Measurements from ENCODE around the gene FCN3.
"Not testable (repeated sequence)": the region's sequence is repeated elsewhere in the genome, so short reads cannot be mapped to it uniquely, and the experiment has no call there.

FCN3 gene

DNA sequence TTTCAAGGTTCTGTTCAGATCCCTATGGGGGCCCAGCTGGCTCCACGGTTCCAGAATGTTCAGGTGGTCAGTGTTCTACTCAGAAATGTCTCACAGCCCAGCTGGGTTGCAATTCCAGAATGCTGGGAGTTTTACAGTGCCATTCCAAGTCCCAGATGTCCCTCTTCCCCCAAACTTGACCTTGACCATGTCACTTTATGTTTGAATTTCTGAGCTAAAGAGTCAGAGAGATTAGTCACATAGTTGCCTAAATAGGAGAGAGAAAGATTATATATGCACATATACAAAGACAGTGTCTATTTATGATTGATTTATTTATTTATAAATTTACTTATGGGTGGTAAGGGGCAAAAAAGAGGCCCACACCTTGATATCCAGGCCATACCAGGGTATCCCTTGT lies 20.3 kb upstream of the FCN3 start:
- peaks cover 23% of the 10 kb centered on the region for H3K27me3 Mint-ChIP-seq
- no peak overlapping the region for H3K4me3 Mint-ChIP-seq
- no peaks in the 10 kb centered on the region for H3K9me3 Mint-ChIP-seq
- no peak for DNase-seq
- no peak overlapping the region for H3K27ac Mint-ChIP-seq
- no peaks in the 10 kb centered on the region for H3K36me3 Mint-ChIP-seq
- CTCF ChIA-PET: interaction anchor here (0.9 to 19.8 kb wide), 16 partner anchors 13 to 349 kb away, joined by 3 to 536 read pairs (median 5); partner anchors contain the start of genes AHDC1 and MAP3K6
- peaks cover 22% of the 10 kb centered on the region for H3K4me1 Mint-ChIP-seq

DNA sequence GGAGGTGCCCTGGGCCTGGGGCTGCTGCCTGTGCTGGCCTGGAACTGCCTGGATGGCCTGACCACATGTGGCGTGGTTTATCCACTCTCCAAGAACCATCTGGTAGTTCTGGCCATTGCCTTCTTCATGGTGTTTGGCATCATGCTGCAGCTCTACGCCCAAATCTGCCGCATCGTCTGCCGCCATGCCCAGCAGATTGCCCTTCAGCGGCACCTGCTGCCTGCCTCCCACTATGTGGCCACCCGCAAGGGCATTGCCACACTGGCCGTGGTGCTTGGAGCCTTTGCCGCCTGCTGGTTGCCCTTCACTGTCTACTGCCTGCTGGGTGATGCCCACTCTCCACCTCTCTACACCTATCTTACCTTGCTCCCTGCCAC lies 19.6 kb upstream of the FCN3 start:
- Mint-ChIP-seq H3K27me3 (peaks cover 25% of the 10 kb centered on the region), H3K4me1 (peaks cover 22% of the 10 kb centered on the region), H3K27ac (no peak overlapping the region), H3K4me3 (peak overlapping the region; percentile 38), H3K36me3 (no peaks in the 10 kb centered on the region), H3K9me3 (no peaks in the 10 kb centered on the region)
- CTCF ChIA-PET: interaction anchor here (1.4 to 19.8 kb wide), 9 partner anchors 28 to 348 kb away, joined by 4 to 536 read pairs (median 7); partner anchors contain the start of genes AHDC1 and MAP3K6
- DNase-seq: no peak

DNA sequence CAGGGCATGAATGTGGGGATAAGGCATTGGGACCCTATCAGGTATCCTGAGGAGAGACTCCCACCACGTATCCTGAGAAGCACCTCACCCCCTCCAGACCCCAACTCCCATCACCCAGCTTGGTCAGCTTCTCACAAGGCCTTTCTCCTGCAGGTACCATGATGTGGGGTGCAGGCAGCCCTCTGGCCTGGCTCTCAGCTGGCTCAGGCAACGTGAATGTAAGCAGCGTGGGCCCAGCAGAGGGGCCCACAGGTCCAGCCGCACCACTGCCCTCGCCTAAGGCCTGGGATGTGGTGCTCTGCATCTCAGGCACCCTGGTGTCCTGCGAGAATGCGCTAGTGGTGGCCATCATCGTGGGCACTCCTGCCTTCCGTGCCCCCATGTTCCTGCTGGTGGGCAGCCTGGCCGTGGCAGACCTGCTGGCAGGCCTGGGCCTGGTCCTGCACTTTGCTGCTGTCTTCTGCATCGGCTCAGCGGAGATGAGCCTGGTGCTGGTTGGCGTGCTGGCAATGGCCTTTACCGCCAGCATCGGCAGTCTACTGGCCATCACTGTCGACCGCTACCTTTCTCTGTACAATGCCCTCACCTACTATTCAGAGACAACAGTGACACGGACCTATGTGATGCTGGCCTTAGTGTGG lies 19.1 kb upstream of the FCN3 start:
- Mint-ChIP-seq H3K4me3 (peak overlapping the region; percentile 71), H3K27ac (no peak overlapping the region), H3K36me3 (no peaks in the 10 kb centered on the region), H3K27me3 (peaks cover 28% of the 10 kb centered on the region), H3K4me1 (peaks cover 22% of the 10 kb centered on the region), H3K9me3 (no peaks in the 10 kb centered on the region)
- DNase-seq: no peak
- CTCF ChIA-PET: interaction anchor here (1.0 to 19.8 kb wide), 5 partner anchors 37 to 348 kb away, joined by 3 to 536 read pairs (median 6); no protein-coding TSS in a partner anchor

DNA sequence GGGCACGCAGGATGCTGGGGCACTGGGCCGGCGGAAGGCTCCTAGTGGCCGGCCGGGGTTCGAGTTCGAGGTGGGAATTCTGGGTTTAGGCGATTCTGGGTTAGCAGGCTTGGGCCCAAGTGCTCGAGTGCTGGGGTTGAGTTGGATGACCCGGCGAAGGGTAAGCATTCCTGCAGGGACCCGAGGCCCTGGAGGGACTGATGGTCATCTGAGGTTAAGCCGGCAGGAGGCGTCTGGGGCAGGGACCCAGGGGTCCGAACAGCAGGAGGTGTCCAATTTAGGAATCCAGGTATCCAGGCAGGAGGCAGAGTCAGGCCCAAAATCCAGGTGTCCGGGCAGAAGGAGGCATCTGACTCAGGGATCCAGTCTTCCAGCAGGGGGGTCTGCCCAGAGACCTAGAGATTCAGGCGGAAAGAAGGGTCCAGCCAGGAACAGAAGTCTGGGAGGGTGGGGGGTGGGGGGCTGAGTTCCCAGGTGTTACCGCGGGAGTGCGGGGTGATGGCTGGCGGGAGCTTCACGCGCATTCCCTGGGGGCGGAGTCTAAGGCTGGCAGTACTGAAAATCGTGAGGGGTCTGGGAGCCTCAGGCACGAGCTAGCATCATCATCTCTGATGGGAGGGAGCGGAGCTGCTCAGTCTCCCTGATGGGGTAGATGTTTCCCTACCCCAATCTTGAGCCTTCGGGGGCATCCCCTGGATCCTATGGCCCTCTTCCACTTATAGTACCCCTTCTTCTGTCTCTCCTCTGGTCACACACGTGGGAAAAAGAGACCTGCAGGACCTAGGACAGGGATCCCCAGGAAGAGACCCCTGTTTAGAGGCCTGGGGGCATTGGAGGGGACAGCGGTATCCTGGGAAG lies 18.4 kb upstream of the FCN3 start:
- H3K9me3 Mint-ChIP-seq: no peaks in the 10 kb centered on the region
- no peaks in the 10 kb centered on the region for H3K36me3 Mint-ChIP-seq
- CTCF ChIA-PET: interaction anchor here (1.0 to 19.8 kb wide), 3 partner anchors 61 to 213 kb away, joined by 3 to 536 read pairs (median 6); no protein-coding TSS in a partner anchor
- H3K4me3 Mint-ChIP-seq: peak overlapping the region; percentile 71
- no peak for DNase-seq
- peaks cover 22% of the 10 kb centered on the region for H3K4me1 Mint-ChIP-seq
- no peak overlapping the region for H3K27ac Mint-ChIP-seq
- H3K27me3 Mint-ChIP-seq: peaks cover 35% of the 10 kb centered on the region

DNA sequence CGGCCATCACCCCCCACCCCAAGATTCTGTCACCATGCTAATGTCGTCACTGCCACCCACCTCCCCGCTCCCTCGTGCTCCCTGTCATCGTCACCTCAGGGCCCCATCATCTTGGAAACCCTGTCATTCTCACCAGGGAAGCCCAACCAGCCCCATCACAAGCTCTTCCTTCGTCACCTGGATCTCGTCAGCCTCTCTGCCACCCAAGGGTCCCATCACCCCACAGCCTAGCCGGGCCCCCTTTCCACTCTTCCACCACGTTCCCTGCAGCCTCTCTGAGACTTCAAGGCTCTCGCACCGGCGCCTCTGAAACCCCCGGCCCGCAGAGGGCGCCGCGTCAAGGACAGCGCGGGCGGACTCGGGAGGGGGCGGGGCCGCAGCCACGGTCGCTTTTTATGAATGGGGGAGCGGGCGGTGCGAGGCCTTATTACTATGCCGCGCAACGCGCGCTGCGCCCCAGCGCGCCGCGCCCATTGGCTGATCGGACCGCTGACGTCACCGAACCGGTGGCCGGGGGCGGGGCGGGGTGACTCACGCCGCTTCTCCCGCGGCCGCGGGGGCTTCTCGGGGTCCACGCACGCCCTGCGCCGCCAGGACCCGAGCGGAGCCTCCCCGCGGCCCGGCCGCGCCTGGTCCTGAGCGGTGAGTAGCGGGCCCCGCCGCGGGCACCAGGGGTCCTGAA lies 17.6 kb upstream of the FCN3 start, which contains the start of gene GPR3:
TSS of gene GPR3 (plus strand) at position 527 of the 682 bp plus-strand sequence. CDS start 1,177 bp downstream, outside the sequence.
- Mint-ChIP-seq H3K4me3 (peak within 1 kb of the TSS; percentile 71), H3K27me3 (peaks cover 35% of the 10 kb centered on the region), H3K27ac (peak within 1 kb of the TSS; percentile 55), H3K36me3 (no peaks in the 10 kb centered on the region), H3K9me3 (no peaks in the 10 kb centered on the region), H3K4me1 (peaks cover 22% of the 10 kb centered on the region)
- CTCF ChIA-PET: interaction anchor here (0.6 to 19.8 kb wide), 9 partner anchors 10 to 271 kb away, joined by 3 to 536 read pairs (median 4); partner anchors contain the start of genes MAP3K6 and SYTL1
- peak; percentile 96 for DNase-seq

DNA sequence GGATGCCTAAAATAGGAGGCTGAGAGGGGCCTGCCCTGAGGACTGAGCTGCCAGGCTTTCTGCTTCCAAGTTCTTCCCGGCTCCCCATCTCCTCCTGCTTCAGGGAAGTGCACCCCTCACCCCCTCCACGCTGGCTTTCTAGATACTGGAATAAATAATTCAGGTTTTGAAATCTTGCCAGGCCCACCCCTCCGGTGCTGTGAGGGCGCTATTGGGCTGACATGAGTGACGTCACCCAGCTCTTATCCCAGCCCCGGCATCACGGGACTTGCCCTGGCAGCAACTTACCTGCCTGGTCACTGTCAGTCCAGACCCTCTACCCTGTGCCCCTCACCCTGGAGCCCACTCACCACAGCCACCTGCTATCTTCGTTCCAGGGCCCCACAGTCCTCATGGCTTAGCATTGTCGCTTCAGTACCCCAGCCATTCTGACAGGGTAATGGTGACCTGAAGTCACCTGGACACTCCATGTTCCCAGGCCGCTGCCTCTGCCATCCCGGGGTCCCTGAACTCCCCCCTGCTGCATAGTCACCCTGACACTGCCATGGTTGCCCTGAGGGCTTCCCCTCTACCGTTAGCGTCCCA lies 17.0 kb upstream of the FCN3 start:
- peak; percentile 43 for DNase-seq
- H3K27ac Mint-ChIP-seq: peak overlapping the region; percentile 55

DNA sequence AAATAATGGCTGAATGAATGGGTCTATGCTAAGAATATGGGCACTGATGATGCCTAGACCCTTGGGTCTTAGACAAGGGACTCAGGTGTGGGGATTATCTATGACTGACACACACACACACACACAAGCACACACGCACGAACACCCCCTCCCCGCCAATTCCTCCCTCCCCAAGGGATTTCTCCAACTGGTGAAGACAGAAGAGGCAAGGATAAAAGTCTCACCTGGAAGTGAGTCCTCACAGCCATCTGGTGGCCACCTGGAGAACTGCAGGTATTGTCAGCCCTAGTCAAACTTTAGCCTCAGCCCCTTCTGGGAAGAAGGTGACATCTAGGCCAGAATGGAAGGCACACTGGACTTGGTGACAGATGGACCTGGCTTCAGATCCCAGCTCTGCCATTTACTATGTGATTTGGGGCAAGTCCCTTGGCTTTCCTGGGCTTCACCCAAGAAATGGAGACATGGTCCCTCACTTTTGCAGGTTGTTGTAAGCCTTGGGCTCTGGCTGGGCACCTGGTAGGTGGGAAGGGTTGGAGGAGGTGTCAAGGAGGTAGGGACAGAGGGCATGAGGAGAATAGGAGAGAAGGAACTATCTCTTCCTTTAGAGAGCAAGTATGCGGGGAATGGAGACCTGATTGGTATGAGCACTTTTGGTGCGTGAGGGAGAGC lies 13.8 kb upstream of the FCN3 start:
- Mint-ChIP-seq H3K4me3 (no peak overlapping the region), H3K4me1 (peaks cover 16% of the 10 kb centered on the region)
- CTCF ChIA-PET: interaction anchor here (0.7 to 19.8 kb wide), 13 partner anchors 10 to 343 kb away, joined by 3 to 536 read pairs (median 5); partner anchors contain the start of gene MAP3K6

More for the DNA sequence above, 17.0 kb upstream of the FCN3 start:
- no peaks in the 10 kb centered on the region for H3K36me3 Mint-ChIP-seq
- peaks cover 40% of the 10 kb centered on the region for H3K27me3 Mint-ChIP-seq
- H3K4me3 Mint-ChIP-seq: peak overlapping the region; percentile 68
- peaks cover 22% of the 10 kb centered on the region for H3K4me1 Mint-ChIP-seq
- H3K9me3 Mint-ChIP-seq: no peaks in the 10 kb centered on the region
- CTCF ChIA-PET: interaction anchor here (1.0 to 19.8 kb wide), 13 partner anchors 10 to 346 kb away, joined by 3 to 536 read pairs (median 4); partner anchors contain the start of gene SYTL1

DNA sequence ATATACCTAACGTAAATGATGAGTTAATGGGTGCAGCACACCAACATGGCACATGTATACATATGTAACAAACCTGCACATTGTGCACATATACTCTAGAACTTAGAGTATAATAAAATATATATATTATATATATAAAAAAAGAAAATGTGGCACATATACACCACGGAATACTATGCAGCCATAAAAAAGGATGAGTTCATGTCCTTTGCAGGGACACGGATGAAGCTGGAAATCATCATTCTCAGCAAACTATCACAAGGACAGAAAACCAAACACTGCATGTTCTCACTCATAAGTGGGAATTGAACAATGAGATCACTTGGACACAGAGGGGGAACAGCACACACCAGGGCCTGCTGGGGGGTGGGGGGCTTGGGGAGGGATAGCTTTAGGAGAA lies 10.2 kb upstream of the FCN3 start:
- H3K9me3 Mint-ChIP-seq, H3K27ac Mint-ChIP-seq, H3K4me3 Mint-ChIP-seq, H3K4me1 Mint-ChIP-seq, H3K36me3 Mint-ChIP-seq, DNase-seq: not testable (repeated sequence)
- H3K27me3 Mint-ChIP-seq: peaks cover 59% of the 10 kb centered on the region
- CTCF ChIA-PET: interaction anchor here (1.0 to 19.8 kb wide), 5 partner anchors 18 to 220 kb away, joined by 3 to 536 read pairs (median 15); partner anchors contain the start of gene MAP3K6

More for the DNA sequence above, 13.8 kb upstream of the FCN3 start:
- peak; percentile 87 for DNase-seq
- Mint-ChIP-seq H3K36me3 (no peaks in the 10 kb centered on the region), H3K9me3 (no peaks in the 10 kb centered on the region), H3K27me3 (peaks cover 50% of the 10 kb centered on the region), H3K27ac (no peak overlapping the region)

DNA sequence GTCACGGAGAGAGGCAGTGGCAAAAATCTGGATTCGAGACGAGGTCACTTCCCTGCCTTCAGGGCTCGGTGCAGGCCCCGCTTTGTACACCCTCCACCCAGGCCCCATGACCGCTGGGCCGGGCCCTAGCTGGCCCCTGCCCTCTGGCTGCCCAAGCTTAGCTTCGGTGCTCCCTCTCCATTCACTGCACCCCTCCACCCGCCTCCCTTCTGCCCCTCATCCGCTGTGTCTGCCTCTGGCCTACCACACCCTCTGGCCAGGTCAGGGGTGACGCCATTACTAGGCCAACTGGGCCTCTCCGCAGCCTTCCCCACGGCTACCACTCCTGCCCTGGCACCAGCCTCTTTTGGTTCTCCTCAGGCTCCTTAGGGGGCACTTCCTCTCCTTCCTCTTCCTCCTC lies 9.0 kb upstream of the FCN3 start:
- Mint-ChIP-seq H3K27me3 (peaks cover 53% of the 10 kb centered on the region), H3K36me3 (no peaks in the 10 kb centered on the region), H3K4me3 (no peak overlapping the region), H3K4me1 (no peaks in the 10 kb centered on the region), H3K9me3 (no peaks in the 10 kb centered on the region), H3K27ac (no peak overlapping the region)
- no peak for DNase-seq
- CTCF ChIA-PET: interaction anchor here (0.6 to 19.8 kb wide), 5 partner anchors 17 to 341 kb away, joined by 3 to 536 read pairs (median 5); partner anchors contain the start of gene MAP3K6

DNA sequence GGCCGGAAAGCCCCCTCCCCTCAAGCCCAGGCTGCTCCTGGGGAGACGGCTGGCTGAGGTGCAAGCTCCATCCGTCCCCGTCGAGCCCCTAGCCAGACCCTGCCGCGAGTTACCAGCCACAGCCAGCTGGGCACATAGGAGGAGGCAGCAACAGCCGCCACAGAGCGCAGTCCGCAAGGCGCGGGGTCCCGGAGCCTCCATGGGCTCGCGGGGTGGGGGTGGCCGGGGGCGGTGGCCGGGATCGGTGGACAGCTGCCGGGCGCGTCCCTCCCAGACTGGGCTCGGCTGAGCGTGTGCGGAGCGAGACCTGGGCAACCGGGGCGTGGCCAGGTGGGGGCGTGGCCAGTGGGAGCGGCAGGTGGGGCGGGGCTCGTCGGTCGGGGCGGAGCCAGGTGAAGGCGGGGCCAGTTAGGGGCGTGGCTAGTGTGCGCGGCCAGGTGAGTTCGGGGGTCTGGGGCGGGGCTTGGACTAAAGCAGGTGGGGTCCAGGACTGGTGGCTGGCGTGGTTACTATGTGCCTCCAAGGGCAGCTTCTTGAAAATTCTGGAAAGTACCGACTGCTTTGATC lies 8.5 kb upstream of the FCN3 start, which contains the start of gene CD164L2:
TSS of gene CD164L2 (minus strand) at position 295 of the 567 bp plus-strand sequence. CDS start at position 201, 94 bp downstream.
- DNase-seq: peak; percentile 71
- Mint-ChIP-seq H3K36me3 (no peaks in the 10 kb centered on the region), H3K27ac (no peak within 1 kb of the TSS), H3K4me1 (no peaks in the 10 kb centered on the region), H3K27me3 (peaks cover 47% of the 10 kb centered on the region), H3K4me3 (no peak within 1 kb of the TSS), H3K9me3 (no peaks in the 10 kb centered on the region)
- CTCF ChIA-PET: interaction anchor here (0.6 to 19.8 kb wide), 7 partner anchors 12 to 385 kb away, joined by 3 to 536 read pairs (median 4); partner anchors contain the start of gene MAP3K6

DNA sequence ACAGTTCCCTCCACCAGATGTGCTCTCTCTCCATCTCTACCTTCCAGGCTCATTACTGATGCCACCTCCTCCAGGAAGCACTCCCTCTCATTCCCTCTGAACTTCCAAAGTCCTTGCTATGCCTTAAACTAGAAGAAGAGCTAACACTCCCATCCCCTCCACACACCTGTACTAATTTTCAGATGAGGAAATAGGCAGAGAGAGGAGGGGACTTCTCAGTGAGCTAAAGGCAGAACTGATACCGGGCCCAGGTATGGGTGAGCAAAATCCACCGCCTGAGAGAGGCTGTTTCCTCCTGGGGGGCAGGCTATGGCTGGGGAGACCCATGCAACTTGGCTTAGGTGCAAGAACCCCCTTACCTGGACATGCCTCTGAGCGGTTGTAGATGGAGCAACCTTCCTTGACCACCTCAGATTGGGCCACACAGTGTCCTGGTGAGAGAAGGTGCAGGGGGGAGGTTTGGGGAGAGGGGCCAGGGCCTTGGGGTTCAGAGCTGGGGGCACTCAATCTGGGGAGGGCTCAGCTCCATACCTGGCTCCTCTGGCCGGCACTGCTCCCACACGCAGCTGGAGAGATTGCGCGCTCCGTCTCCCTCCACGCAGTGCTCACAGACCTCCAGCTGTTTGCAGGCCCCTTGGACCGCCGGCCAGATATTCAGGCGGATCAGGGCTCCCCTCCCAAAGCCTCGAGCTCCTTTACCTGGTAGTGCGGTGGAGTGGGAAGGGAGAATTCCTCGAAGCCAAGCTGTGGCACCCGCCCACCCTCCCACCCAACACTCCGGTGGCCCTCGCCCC lies 7.5 kb upstream of the FCN3 start:
- H3K9me3 Mint-ChIP-seq: no peaks in the 10 kb centered on the region
- no peak for DNase-seq
- peaks cover 47% of the 10 kb centered on the region for H3K27me3 Mint-ChIP-seq
- H3K36me3 Mint-ChIP-seq: no peaks in the 10 kb centered on the region
- H3K27ac Mint-ChIP-seq: no peak overlapping the region
- no peak overlapping the region for H3K4me3 Mint-ChIP-seq
- CTCF ChIA-PET: interaction anchor here (0.7 to 19.8 kb wide), 9 partner anchors 9 to 384 kb away, joined by 3 to 536 read pairs (median 4); partner anchors contain the start of gene MAP3K6
- H3K4me1 Mint-ChIP-seq: no peaks in the 10 kb centered on the region
